Amniotic epithelial cell (primary cell): ENCODE measurements around the gene GMIP.
"Not testable (repeated sequence)": the region's sequence is repeated elsewhere in the genome, so short reads cannot be mapped to it uniquely, and the experiment has no call there.

Experiments
- DNase-seq: peaks from one replicate; pipeline ENCODE4 v3.0.0-alpha.2; 2010; ENCODE audit warnings: low read depth

The GMIP gene

GRCh38 chr19:19643158-19644053, at the start of gene GMIP:
Gene GMIP, minus strand, starts transcription at chr19:19643657. Its CDS starts 128 bp downstream, at chr19:19643529.
- no peak for DNase-seq

GRCh38 chr19:19691683-19692082, 48.2 kb upstream of the GMIP start:
- no peak for DNase-seq

GRCh38 chr19:19689023-19689422, 45.6 kb upstream of the GMIP start:
- not testable (repeated sequence) for DNase-seq

- DNase-seq = no peak
These were observed 43.6 kb upstream of the GMIP start for GRCh38 chr19:19687090-19687489.

GRCh38 chr19:19686580-19686979, 43.1 kb upstream of the GMIP start:
- no peak for DNase-seq

GRCh38 chr19:19686119-19686518, 42.7 kb upstream of the GMIP start:
- not testable (repeated sequence) for DNase-seq

- DNase-seq = no peak
These were observed 36.0 kb upstream of the GMIP start for GRCh38 chr19:19679176-19680073.

- DNase-seq = no peak
These were observed 34.1 kb upstream of the GMIP start for GRCh38 chr19:19677579-19677978.

GRCh38 chr19:19674315-19674714, 30.9 kb upstream of the GMIP start:
- no peak for DNase-seq

- DNase-seq = no peak
These were observed 29.4 kb upstream of the GMIP start for GRCh38 chr19:19672816-19673215.

- DNase-seq = no peak
These were observed 26.7 kb upstream of the GMIP start for GRCh38 chr19:19670070-19670551.

- DNase-seq = peak; percentile 82
These were observed 25.0 kb upstream of the GMIP start, which contains the start of gene ZNF101 for GRCh38 chr19:19668230-19669012. Gene ZNF101, plus strand, starts transcription at chr19:19668839. Its CDS starts 125 bp downstream, at chr19:19668964.

GRCh38 chr19:19665420-19665948, 22.0 kb upstream of the GMIP start:
- DNase-seq = not testable (repeated sequence)

GRCh38 chr19:19663256-19664120, 20.0 kb upstream of the GMIP start, which contains the start of gene ATP13A1:
Gene ATP13A1, minus strand, starts transcription at chr19:19663676. Its CDS starts 10 bp downstream, at chr19:19663666.
- peak; percentile 98 for DNase-seq

- no peak for DNase-seq
These were observed 19.4 kb upstream of the GMIP start for GRCh38 chr19:19662871-19663255.

- DNase-seq = no peak
These were observed 18.9 kb upstream of the GMIP start for GRCh38 chr19:19662344-19662743.

GRCh38 chr19:19661675-19662251, 18.3 kb upstream of the GMIP start:
- no peak for DNase-seq

GRCh38 chr19:19661141-19661674, 17.8 kb upstream of the GMIP start:
- no peak for DNase-seq

GRCh38 chr19:19659646-19660245, 16.3 kb upstream of the GMIP start:
- no peak for DNase-seq
